GM12878 (cell line): ENCODE data around the gene IGF2R. TPM values are rescaled to one million over a fixed set of nuclear protein-coding genes. Genes with fewer than 3 reads are reported as not detected.
A peak's percentile ranks its signal among the peaks of the same experiment; 100 is the strongest.

Experiments
- BHLHE40 ChIP-seq, 2 experiments: fragments of 450-650 bp in 1 of 2; IDR thresholded peaks; 2 replicates each; pipeline ENCODE4 v1.6.1; 2011 to 2017; ENCODE audit warnings: low read depth in 2 of 2, borderline replicate concordance in 1 of 2, improper control_type of control experiment in 1 of 2, low read length in 1 of 2, mild to moderate bottlenecking in 1 of 2
- BRCA1 ChIP-seq: IDR thresholded peaks from 2 replicates; pipeline ENCODE4 v1.6.1; 2011; ENCODE audit warnings: low read depth, low read length, improper control_type of control experiment
- CEBPB ChIP-seq, 2 experiments: fragments of 150-350 bp in 1 of 2; IDR thresholded peaks; 2 replicates each; pipeline ENCODE4 v1.6.1; 2012 to 2014; ENCODE audit warnings: low read depth in 2 of 2, low read length in 2 of 2, borderline replicate concordance in 1 of 2, inconsistent platforms in 1 of 2
- CREM ChIP-seq: IDR thresholded peaks from 2 replicates; pipeline ENCODE4 v1.6.1; 2014; ENCODE audit warnings: antibody characterized with exemption, low read depth
- EED ChIP-seq: sonication (generic); IDR thresholded peaks from 2 replicates; pipeline ENCODE4 v1.6.1; 2016; ENCODE audit warnings: antibody characterized with exemption, low read depth
- EGR1 ChIP-seq, 2 experiments: IDR thresholded peaks; 1 replicate in 1 of 2; 2 replicates in 1 of 2; pipeline ENCODE4 v1.6.1; 2011 to 2012; ENCODE audit warnings: low read depth in 2 of 2, low read length in 2 of 2, borderline replicate concordance in 1 of 2, mild to moderate bottlenecking in 1 of 2, moderate library complexity in 1 of 2
- ESRRA ChIP-seq: IDR thresholded peaks from 2 replicates; pipeline ENCODE4 v1.6.1; 2012; ENCODE audit warnings: mild to moderate bottlenecking, low read length, improper control_type of control experiment
- ETV6 ChIP-seq, 2 experiments: fragments of 450-650 bp in 1 of 2; IDR thresholded peaks in 1 of 2; conservative IDR thresholded peaks in 1 of 2; 2 replicates each; pipeline ENCODE4 v1.6.1; 2014; ENCODE audit warnings: antibody characterized with exemption in 1 of 2, borderline replicate concordance in 1 of 2, low read depth in 1 of 2, mild to moderate bottlenecking in 1 of 2, moderate library complexity in 1 of 2
- HDAC6 ChIP-seq: fragments of 200-600 bp; sonication (generic); IDR thresholded peaks from one replicate; pipeline ENCODE4 v1.8.0; 2017; ENCODE audit warnings: antibody characterized with exemption; ENCODE audit not compliant: unreplicated experiment
- IRF4 ChIP-seq: IDR thresholded peaks from 2 replicates; pipeline ENCODE4 v1.6.1; 2011; ENCODE audit warnings: low read depth, low read length
- KDM1A ChIP-seq: fragments of 200-600 bp; sonication (generic); IDR thresholded peaks from 2 replicates; pipeline ENCODE4 v1.6.1; 2016; ENCODE audit warnings: borderline replicate concordance
- NFIC ChIP-seq: IDR thresholded peaks from 2 replicates; pipeline ENCODE4 v1.6.1; 2012; ENCODE audit warnings: low read depth, mild to moderate bottlenecking, inconsistent platforms, low read length, moderate library complexity
- NR2F1 ChIP-seq: fragments of 450-650 bp; conservative IDR thresholded peaks from 2 replicates; pipeline ENCODE4 v1.6.1; 2017; ENCODE audit warnings: mild to moderate bottlenecking
- POLR2AphosphoS2 ChIP-seq: IDR thresholded peaks from 2 replicates; pipeline ENCODE4 v1.6.1; 2011; ENCODE audit warnings: low read depth, mild to moderate bottlenecking, low read length, improper control_type of control experiment, moderate library complexity
- RAD51 ChIP-seq: fragments of 450-650 bp; IDR thresholded peaks from 2 replicates; pipeline ENCODE4 v1.6.1; 2016; ENCODE audit warnings: moderate library complexity, mild to moderate bottlenecking, inconsistent platforms
- REST ChIP-seq: IDR thresholded peaks from 2 replicates; pipeline ENCODE4 v1.6.1; 2012; ENCODE audit warnings: mild to moderate bottlenecking, low read depth, low read length
- ZNF384 ChIP-seq: IDR thresholded peaks from 2 replicates; pipeline ENCODE4 v1.6.1; 2012; ENCODE audit warnings: low read depth, mild to moderate bottlenecking, low read length, improper control_type of control experiment, borderline replicate concordance
- polyA plus RNA-seq, 11 experiments: library from polyadenylated mRNA; depleted of rRNA in 4 of 11; unstranded in 6 of 11; stranded (reverse) in 5 of 11; fragments of >200 nt; fragmentation: Nextera tagmentation in 4 of 11; fragmentation: Illumina TruSeq in 1 of 11; extraction: Ambion mirVana in 4 of 11; extraction: Trizol in 1 of 11; gene quantifications; 1 replicate in 1 of 11; 2 replicates in 10 of 11; pipeline versions ENCODE4 v1.2.1 to v1.2.3, GENCODE V29; 2011 to 2016; ENCODE audit warnings: inconsistent platforms in 2 of 11, missing spikeins in 2 of 11, low read depth in 1 of 11
- total RNA-seq, 4 experiments: library from RNA; depleted of rRNA in 3 of 4; stranded (reverse); fragments of >200 nt in 3 of 4; fragmentation: Illumina TruSeq in 1 of 4; extraction: Trizol in 1 of 4; gene quantifications; 2 replicates each; pipeline versions ENCODE4 v1.2.1 to v1.2.3, GENCODE V29; 2013 to 2021
- TF ChIP-seq, protein P1 (sequence below): fragments of 450-650 bp; formaldehyde crosslinking; IDR thresholded peaks from 2 replicates; pipeline ENCODE4 v1.4.0; 2020; ENCODE audit warnings: mild to moderate bottlenecking, moderate library complexity
- TF ChIP-seq, protein P2 (sequence below), 3 experiments: IDR thresholded peaks in 2 of 3; conservative IDR thresholded peaks in 1 of 3; 2 replicates each; pipeline ENCODE4 v1.5.1; 2011; ENCODE audit warnings: low read depth in 3 of 3, low read length in 3 of 3, mild to moderate bottlenecking in 3 of 3, control low read depth in 2 of 3, moderate library complexity in 2 of 3, inconsistent platforms in 1 of 3, mixed read lengths in 1 of 3; ENCODE audit not compliant: control insufficient read depth in 2 of 3, insufficient read depth in 1 of 3; ENCODE audit errors: extremely low read depth in 1 of 3

The IGF2R gene
- total and polyA plus RNA-seq, 10 of the 15 experiments (the other 5 are each of a cell fraction or from before 2014, with no cell fraction given), result 1.00 to 40.1 (median 16.8) TPM

GRCh38 chr6:159981403-159982245 is 12.7 kb downstream of the IGF2R start (continued):
- TF ChIP-seq, protein P1, sequence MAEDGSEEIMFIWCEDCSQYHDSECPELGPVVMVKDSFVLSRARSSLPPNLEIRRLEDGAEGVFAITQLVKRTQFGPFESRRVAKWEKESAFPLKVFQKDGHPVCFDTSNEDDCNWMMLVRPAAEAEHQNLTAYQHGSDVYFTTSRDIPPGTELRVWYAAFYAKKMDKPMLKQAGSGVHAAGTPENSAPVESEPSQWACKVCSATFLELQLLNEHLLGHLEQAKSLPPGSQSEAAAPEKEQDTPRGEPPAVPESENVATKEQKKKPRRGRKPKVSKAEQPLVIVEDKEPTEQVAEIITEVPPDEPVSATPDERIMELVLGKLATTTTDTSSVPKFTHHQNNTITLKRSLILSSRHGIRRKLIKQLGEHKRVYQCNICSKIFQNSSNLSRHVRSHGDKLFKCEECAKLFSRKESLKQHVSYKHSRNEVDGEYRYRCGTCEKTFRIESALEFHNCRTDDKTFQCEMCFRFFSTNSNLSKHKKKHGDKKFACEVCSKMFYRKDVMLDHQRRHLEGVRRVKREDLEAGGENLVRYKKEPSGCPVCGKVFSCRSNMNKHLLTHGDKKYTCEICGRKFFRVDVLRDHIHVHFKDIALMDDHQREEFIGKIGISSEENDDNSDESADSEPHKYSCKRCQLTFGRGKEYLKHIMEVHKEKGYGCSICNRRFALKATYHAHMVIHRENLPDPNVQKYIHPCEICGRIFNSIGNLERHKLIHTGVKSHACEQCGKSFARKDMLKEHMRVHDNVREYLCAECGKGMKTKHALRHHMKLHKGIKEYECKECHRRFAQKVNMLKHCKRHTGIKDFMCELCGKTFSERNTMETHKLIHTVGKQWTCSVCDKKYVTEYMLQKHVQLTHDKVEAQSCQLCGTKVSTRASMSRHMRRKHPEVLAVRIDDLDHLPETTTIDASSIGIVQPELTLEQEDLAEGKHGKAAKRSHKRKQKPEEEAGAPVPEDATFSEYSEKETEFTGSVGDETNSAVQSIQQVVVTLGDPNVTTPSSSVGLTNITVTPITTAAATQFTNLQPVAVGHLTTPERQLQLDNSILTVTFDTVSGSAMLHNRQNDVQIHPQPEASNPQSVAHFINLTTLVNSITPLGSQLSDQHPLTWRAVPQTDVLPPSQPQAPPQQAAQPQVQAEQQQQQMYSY (CRISPR knock-in tag), result no peak; the same call in 1 of the 2 replicates
- TF ChIP-seq EED (peak; percentile 76), RAD51 (peak; percentile 85), KDM1A (no peak), EGR1 (IDR thresholded peaks at IDR 0.05; ENCODE audit: borderline replicate concordance in 1 of 2, low read depth in 2 of 2, low read length in 2 of 2) (no peak), ETV6 (conservative IDR thresholded peaks at IDR 0.05 in 1 of 2, IDR thresholded peaks at IDR 0.05 in 1 of 2; ENCODE audit: borderline replicate concordance in 1 of 2, low read depth in 1 of 2) (peak in 1 of 2 experiments; percentile 14; a peak in 1 of 4 replicates), ESRRA (no peak), NFIC (peak; percentile 44; the same call in 1 of the 2 replicates), POLR2AphosphoS2 (no peak), HDAC6 (peak; percentile 70), CREM (peak; percentile 19; the same call in 1 of the 2 replicates), BRCA1 (no peak), BHLHE40 (IDR thresholded peaks at IDR 0.05; ENCODE audit: borderline replicate concordance in 1 of 2, low read depth in 2 of 2, low read length in 1 of 2) (peak; percentile 98 to 100), ZNF384 (no peak), CEBPB (IDR thresholded peaks at IDR 0.05; ENCODE audit: borderline replicate concordance in 1 of 2, low read depth in 2 of 2, low read length in 2 of 2) (no peak), NR2F1 (no peak; the same call in 1 of the 2 replicates), IRF4 (no peak), REST (no peak)
- TF ChIP-seq, protein P2, sequence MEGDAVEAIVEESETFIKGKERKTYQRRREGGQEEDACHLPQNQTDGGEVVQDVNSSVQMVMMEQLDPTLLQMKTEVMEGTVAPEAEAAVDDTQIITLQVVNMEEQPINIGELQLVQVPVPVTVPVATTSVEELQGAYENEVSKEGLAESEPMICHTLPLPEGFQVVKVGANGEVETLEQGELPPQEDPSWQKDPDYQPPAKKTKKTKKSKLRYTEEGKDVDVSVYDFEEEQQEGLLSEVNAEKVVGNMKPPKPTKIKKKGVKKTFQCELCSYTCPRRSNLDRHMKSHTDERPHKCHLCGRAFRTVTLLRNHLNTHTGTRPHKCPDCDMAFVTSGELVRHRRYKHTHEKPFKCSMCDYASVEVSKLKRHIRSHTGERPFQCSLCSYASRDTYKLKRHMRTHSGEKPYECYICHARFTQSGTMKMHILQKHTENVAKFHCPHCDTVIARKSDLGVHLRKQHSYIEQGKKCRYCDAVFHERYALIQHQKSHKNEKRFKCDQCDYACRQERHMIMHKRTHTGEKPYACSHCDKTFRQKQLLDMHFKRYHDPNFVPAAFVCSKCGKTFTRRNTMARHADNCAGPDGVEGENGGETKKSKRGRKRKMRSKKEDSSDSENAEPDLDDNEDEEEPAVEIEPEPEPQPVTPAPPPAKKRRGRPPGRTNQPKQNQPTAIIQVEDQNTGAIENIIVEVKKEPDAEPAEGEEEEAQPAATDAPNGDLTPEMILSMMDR (IDR thresholded peaks at IDR 0.05 in 2 of 3, conservative IDR thresholded peaks at IDR 0.05 in 1 of 3; ENCODE audit: control insufficient read depth in 2 of 3, extremely low read depth in 1 of 3, insufficient read depth in 1 of 3, low read depth in 3 of 3, low read length in 3 of 3), result no peak
